Activated CD8-positive, alpha-beta memory T cell treated with anti-CD3 and anti-CD28 coated beads, Interleukin-2, amount 50 U/mL, for 24 hours (primary cell): ENCODE results near the gene PIPOX.

Source experiments
- DNase-seq: peaks from one replicate; pipeline ENCODE4 v3.0.0-alpha.2; 2020; ENCODE audit errors: extremely low read depth

The PIPOX gene

DNA sequence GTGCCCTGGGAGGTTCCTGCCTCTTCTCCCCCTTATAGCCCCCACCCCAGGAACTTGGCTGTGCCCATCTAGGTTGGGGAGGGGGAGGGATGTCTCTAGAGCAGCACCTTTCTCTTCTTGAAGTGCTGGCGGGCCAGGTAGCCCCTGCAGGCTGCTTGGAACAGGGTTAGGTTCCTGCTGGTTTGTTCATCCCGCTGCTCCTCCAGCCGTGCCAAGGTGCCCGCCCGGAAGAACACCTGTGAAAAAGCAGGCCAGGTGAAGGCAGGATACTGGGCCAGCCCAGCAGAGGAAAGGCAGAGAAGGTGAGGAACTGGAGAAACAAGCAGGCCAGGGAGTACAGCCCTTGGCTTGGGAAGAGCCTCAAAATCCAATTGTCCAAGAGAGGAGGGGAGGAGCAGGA lies 56.6 kb downstream of the PIPOX start:
- DNase-seq = no peak

- no peak for DNase-seq
These were observed 57.4 kb downstream of the PIPOX start for GRCh38 chr17:29100296-29100695.

DNA sequence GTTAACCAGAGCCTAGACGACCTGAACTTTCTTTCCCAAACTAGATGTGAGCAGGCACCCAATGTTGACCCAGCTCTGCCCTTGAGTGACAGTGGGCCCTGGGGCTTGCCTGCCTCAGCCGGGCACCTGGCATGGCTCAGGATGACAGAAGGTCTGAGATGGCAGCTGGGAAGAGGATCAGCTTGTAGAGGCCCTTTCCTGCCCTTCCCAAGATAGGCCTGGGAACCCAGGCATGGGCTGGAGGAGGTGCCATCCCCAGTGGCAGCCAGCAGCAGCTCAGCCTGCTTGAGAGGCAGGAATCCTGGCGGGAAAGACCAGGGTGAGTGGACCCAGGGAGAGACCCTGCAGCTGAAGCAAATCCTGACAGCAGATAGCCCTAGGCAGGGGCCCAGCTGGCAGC lies 59.1 kb downstream of the PIPOX start:
- no peak for DNase-seq

- DNase-seq = no peak
These were observed 59.8 kb downstream of the PIPOX start for GRCh38 chr17:29102741-29103181.

DNA sequence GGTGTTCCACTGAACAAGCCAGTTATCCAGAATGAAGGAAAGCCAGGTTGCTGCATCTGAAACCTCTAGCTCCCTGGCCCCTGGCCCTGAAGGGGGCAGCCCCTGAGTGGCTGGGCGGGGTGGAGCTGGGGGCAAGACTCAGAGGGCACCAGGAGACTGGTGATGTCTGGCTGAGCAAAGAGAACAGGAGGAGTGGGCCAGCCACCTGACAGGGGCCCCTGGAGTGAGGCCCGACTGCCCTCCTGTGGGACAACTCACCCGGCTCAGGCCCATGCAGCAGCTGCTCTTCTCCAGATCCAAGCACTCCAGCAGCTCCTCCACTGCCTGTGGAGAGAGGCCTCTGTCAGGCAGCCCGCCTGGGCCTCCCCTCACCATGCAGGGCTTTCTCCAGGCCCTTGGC lies 60.4 kb downstream of the PIPOX start:
- DNase-seq = no peak
